HepG2 (cell line): ENCODE measurements around the gene PNPLA3. TPM values are rescaled to one million over a fixed set of nuclear protein-coding genes. Genes with fewer than 3 reads are reported as not detected.

Experiments used
- CENPT ChIP-seq: sonication (generic); formaldehyde crosslinking; IDR thresholded peaks from 2 replicates; pipeline ENCODE4 v1.8.0; 2022; ENCODE audit warnings: low read depth, mild to moderate bottlenecking, moderate library complexity, missing genetic modification reagents
- FOXJ3 ChIP-seq: sonication (generic); formaldehyde crosslinking; IDR thresholded peaks from 2 replicates; pipeline ENCODE4 v1.4.0; 2020; ENCODE audit warnings: missing genetic modification reagents, mild to moderate bottlenecking, borderline replicate concordance
- HDAC6 ChIP-seq: fragments of 200-600 bp; sonication (generic); IDR thresholded peaks from 2 replicates; pipeline ENCODE4 v1.7.0; 2017; ENCODE audit warnings: mild to moderate bottlenecking, antibody characterized with exemption, low read length, low read depth
- IRF2 ChIP-seq: IDR thresholded peaks from 2 replicates; pipeline ENCODE4 v1.6.1; 2018; ENCODE audit warnings: missing genetic modification reagents, missing compliant biosample characterization
- PAF1 ChIP-seq: IDR thresholded peaks from 2 replicates; pipeline ENCODE4 v1.6.1; 2016; ENCODE audit warnings: missing genetic modification reagents, missing compliant biosample characterization
- PAX8 ChIP-seq: sonication (generic); formaldehyde crosslinking; IDR thresholded peaks from 2 replicates; pipeline ENCODE4 v1.8.0; 2022; ENCODE audit warnings: mild to moderate bottlenecking, missing genetic modification reagents, borderline replicate concordance
- POGZ ChIP-seq: sonication (generic); formaldehyde crosslinking; IDR thresholded peaks from 2 replicates; pipeline ENCODE4 v1.4.0; 2020; ENCODE audit warnings: mild to moderate bottlenecking, missing genetic modification reagents
- POLR2AphosphoS5 ChIP-seq: IDR thresholded peaks from 2 replicates; pipeline ENCODE4 v1.6.1; 2012; ENCODE audit warnings: low read depth, low read length
- POLR2G ChIP-seq: fragments of 200-400 bp; formaldehyde crosslinking; IDR thresholded peaks from 2 replicates; pipeline ENCODE4 v1.6.1; 2018; ENCODE audit warnings: mild to moderate bottlenecking, low read depth, low read length, moderate library complexity
- SMC3 ChIP-seq: IDR thresholded peaks from 2 replicates; pipeline ENCODE4 v1.6.1; 2011; ENCODE audit warnings: low read length, improper control_type of control experiment
- TBX3 ChIP-seq: fragments of 450-650 bp; IDR thresholded peaks from 2 replicates; pipeline ENCODE4 v1.6.1; 2017; ENCODE audit warnings: antibody characterized with exemption, mild to moderate bottlenecking, inconsistent platforms, borderline replicate concordance
- ZNF124 ChIP-seq: sonication (generic); formaldehyde crosslinking; IDR thresholded peaks from 2 replicates; pipeline ENCODE4 v1.4.0; 2020; ENCODE audit warnings: missing genetic modification reagents
- ZNF343 ChIP-seq: sonication (generic); formaldehyde crosslinking; IDR thresholded peaks from 2 replicates; pipeline ENCODE4 v1.4.0; 2020; ENCODE audit warnings: mild to moderate bottlenecking, missing genetic modification reagents
- ZNF451 ChIP-seq: sonication (generic); formaldehyde crosslinking; IDR thresholded peaks from 2 replicates; pipeline ENCODE4 v1.5.0; 2020; ENCODE audit warnings: mild to moderate bottlenecking, missing genetic modification reagents
- ZNF816 ChIP-seq: sonication (generic); formaldehyde crosslinking; IDR thresholded peaks from 2 replicates; pipeline ENCODE4 v1.8.0; 2022; ENCODE audit warnings: missing genetic modification reagents, mild to moderate bottlenecking, borderline replicate concordance
- polyA plus RNA-seq, 8 experiments: library from polyadenylated mRNA; depleted of rRNA in 3 of 8; stranded (reverse) in 7 of 8; unstranded in 1 of 8; fragments of >200 nt; fragmentation: Illumina TruSeq in 4 of 8; extraction: Trizol in 4 of 8; gene quantifications; 2 replicates each; pipeline versions ENCODE4 v1.2.1 to v1.2.3, GENCODE V29; 2011 to 2016; ENCODE audit warnings: low read depth in 4 of 8, missing spikeins in 1 of 8, mixed read lengths in 1 of 8; ENCODE audit not compliant: insufficient read depth in 1 of 8
- total RNA-seq, 5 experiments: library from RNA; depleted of rRNA; stranded (reverse); fragments of >200 nt; fragmentation: Illumina TruSeq; extraction: Trizol; gene quantifications; 2 replicates each; pipeline ENCODE4 v1.2.3, GENCODE V29; 2016; ENCODE audit warnings: low read depth in 1 of 5
- TF ChIP-seq, protein P1 (sequence below): sonication (generic); formaldehyde crosslinking; IDR thresholded peaks from 2 replicates; pipeline ENCODE4 v1.8.0; 2022; ENCODE audit warnings: low read depth, missing genetic modification reagents
- TF ChIP-seq, protein P2 (sequence below): sonication (generic); formaldehyde crosslinking; IDR thresholded peaks from 2 replicates; pipeline ENCODE4 v1.8.0; 2022; ENCODE audit warnings: missing genetic modification reagents, mild to moderate bottlenecking, inconsistent platforms, borderline replicate concordance
- TF ChIP-seq, protein P3 (sequence below): sonication (generic); formaldehyde crosslinking; IDR thresholded peaks from 2 replicates; pipeline ENCODE4 v1.4.0; 2020; ENCODE audit warnings: missing genetic modification reagents, borderline replicate concordance
- TF ChIP-seq, protein P4 (sequence below): sonication (generic); formaldehyde crosslinking; IDR thresholded peaks from 2 replicates; pipeline ENCODE4 v1.5.0; 2020; ENCODE audit warnings: missing genetic modification reagents
- TF ChIP-seq, protein P5 (sequence below): sonication (generic); formaldehyde crosslinking; IDR thresholded peaks from 2 replicates; pipeline ENCODE4 v1.4.0; 2020; ENCODE audit warnings: missing genetic modification reagents

The PNPLA3 gene
- total and polyA plus RNA-seq, 2 of the 13 experiments (the other 11 are each of a cell fraction or from before 2014, with no cell fraction given), result 16.9 to 19.8 TPM

DNA sequence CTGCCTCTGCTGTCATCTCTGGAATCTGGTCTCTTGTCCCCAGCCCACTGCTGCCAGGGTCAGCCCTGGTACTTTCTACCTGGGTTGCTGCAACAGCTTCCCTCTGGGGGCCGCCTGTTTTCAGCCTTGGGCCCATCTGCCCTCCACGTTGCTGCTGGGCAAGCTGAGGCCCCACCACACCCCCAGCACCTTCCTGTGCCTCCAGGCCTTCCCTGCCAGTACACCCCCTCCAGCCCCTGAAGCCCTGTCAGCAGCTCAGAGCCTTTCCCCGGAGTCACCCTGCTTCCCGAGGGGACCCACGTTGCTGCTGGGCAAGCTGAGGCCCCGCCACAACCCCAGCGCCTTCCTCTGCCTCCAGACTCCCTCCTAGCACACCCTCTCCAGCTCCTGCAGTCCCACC lies 28.4 kb downstream of the PNPLA3 start (continued):
- TF ChIP-seq, protein P1, sequence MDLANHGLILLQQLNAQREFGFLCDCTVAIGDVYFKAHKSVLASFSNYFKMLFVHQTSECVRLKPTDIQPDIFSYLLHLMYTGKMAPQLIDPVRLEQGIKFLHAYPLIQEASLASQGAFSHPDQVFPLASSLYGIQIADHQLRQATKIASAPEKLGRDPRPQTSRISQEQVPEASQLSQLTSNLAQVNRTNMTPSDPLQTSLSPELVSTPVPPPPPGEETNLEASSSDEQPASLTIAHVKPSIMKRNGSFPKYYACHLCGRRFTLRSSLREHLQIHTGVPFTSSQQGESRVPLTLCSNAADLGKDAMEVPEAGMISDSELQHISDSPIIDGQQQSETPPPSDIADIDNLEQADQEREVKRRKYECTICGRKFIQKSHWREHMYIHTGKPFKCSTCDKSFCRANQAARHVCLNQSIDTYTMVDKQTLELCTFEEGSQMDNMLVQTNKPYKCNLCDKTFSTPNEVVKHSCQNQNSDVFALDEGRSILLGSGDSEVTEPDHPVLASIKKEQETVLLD (CRISPR knock-in tag), result no peak
- TF ChIP-seq POLR2AphosphoS5 (peak; percentile 12; the same call in 1 of the 2 replicates), SMC3 (no peak), TBX3 (no peak), IRF2 (CRISPR knock-in tag) (no peak), HDAC6 (no peak), PAX8 (CRISPR knock-in tag) (no peak), POLR2G (peak; percentile 56; the same call in 1 of the 2 replicates), ZNF124 (CRISPR knock-in tag) (no peak), ZNF816 (CRISPR knock-in tag) (no peak), CENPT (CRISPR knock-in tag) (no peak), PAF1 (CRISPR knock-in tag) (0 out of 2 replicates have a peak, but pooled peaks have one; percentile 38), FOXJ3 (CRISPR knock-in tag) (no peak), POGZ (CRISPR knock-in tag) (no peak), ZNF451 (CRISPR knock-in tag) (no peak), ZNF343 (no peak)
- TF ChIP-seq, protein P2, sequence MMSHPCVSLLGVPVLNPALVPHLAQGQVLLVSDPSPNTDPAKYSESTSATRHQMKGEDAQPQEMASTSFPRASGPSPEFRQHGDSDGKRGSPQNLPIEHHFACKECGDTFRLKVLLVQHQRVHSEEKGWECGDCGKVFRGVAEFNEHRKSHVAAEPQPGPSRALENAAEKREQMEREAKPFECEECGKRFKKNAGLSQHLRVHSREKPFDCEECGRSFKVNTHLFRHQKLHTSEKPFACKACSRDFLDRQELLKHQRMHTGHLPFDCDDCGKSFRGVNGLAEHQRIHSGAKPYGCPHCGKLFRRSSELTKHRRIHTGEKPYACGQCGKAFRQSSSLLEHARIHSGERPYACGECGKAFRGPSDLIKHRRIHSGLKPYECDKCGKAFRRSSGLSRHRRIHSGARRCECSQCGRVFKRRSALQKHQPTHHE (CRISPR knock-in tag), result no peak
- TF ChIP-seq, protein P3, sequence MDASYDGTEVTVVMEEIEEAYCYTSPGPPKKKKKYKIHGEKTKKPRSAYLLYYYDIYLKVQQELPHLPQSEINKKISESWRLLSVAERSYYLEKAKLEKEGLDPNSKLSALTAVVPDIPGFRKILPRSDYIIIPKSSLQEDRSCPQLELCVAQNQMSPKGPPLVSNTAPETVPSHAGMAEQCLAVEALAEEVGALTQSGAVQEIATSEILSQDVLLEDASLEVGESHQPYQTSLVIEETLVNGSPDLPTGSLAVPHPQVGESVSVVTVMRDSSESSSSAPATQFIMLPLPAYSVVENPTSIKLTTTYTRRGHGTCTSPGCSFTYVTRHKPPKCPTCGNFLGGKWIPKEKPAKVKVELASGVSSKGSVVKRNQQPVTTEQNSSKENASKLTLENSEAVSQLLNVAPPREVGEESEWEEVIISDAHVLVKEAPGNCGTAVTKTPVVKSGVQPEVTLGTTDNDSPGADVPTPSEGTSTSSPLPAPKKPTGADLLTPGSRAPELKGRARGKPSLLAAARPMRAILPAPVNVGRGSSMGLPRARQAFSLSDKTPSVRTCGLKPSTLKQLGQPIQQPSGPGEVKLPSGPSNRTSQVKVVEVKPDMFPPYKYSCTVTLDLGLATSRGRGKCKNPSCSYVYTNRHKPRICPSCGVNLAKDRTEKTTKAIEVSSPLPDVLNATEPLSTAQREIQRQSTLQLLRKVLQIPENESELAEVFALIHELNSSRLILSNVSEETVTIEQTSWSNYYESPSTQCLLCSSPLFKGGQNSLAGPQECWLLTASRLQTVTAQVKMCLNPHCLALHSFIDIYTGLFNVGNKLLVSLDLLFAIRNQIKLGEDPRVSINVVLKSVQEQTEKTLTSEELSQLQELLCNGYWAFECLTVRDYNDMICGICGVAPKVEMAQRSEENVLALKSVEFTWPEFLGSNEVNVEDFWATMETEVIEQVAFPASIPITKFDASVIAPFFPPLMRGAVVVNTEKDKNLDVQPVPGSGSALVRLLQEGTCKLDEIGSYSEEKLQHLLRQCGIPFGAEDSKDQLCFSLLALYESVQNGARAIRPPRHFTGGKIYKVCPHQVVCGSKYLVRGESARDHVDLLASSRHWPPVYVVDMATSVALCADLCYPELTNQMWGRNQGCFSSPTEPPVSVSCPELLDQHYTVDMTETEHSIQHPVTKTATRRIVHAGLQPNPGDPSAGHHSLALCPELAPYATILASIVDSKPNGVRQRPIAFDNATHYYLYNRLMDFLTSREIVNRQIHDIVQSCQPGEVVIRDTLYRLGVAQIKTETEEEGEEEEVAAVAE (CRISPR knock-in tag), result no peak
- TF ChIP-seq, protein P4, sequence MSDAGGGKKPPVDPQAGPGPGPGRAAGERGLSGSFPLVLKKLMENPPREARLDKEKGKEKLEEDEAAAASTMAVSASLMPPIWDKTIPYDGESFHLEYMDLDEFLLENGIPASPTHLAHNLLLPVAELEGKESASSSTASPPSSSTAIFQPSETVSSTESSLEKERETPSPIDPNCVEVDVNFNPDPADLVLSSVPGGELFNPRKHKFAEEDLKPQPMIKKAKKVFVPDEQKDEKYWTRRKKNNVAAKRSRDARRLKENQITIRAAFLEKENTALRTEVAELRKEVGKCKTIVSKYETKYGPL (CRISPR knock-in tag), result no peak
- TF ChIP-seq, protein P5, sequence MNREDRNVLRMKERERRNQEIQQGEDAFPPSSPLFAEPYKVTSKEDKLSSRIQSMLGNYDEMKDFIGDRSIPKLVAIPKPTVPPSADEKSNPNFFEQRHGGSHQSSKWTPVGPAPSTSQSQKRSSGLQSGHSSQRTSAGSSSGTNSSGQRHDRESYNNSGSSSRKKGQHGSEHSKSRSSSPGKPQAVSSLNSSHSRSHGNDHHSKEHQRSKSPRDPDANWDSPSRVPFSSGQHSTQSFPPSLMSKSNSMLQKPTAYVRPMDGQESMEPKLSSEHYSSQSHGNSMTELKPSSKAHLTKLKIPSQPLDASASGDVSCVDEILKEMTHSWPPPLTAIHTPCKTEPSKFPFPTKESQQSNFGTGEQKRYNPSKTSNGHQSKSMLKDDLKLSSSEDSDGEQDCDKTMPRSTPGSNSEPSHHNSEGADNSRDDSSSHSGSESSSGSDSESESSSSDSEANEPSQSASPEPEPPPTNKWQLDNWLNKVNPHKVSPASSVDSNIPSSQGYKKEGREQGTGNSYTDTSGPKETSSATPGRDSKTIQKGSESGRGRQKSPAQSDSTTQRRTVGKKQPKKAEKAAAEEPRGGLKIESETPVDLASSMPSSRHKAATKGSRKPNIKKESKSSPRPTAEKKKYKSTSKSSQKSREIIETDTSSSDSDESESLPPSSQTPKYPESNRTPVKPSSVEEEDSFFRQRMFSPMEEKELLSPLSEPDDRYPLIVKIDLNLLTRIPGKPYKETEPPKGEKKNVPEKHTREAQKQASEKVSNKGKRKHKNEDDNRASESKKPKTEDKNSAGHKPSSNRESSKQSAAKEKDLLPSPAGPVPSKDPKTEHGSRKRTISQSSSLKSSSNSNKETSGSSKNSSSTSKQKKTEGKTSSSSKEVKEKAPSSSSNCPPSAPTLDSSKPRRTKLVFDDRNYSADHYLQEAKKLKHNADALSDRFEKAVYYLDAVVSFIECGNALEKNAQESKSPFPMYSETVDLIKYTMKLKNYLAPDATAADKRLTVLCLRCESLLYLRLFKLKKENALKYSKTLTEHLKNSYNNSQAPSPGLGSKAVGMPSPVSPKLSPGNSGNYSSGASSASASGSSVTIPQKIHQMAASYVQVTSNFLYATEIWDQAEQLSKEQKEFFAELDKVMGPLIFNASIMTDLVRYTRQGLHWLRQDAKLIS (CRISPR knock-in tag), result no peak
